RCC 7860 (cell line): ENCODE results near the gene HSD17B1.
"Not testable (repeated sequence)": the region's sequence is repeated elsewhere in the genome, so short reads cannot be mapped to it uniquely, and the experiment has no call there.

ENCODE experiments used
- DNase-seq: peaks from one replicate; pipeline ENCODE4 v3.0.0-alpha.2; 2015; ENCODE audit warnings: low spot score
- FAIRE-seq: peaks from 2 replicates; lab custom pipeline; 2012; peaks lifted over from hg19 to GRCh38; lab: Jason Lieb, UNC

HSD17B1 gene, protein sequence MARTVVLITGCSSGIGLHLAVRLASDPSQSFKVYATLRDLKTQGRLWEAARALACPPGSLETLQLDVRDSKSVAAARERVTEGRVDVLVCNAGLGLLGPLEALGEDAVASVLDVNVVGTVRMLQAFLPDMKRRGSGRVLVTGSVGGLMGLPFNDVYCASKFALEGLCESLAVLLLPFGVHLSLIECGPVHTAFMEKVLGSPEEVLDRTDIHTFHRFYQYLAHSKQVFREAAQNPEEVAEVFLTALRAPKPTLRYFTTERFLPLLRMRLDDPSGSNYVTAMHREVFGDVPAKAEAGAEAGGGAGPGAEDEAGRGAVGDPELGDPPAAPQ

GRCh38 chr17:42552736-42553135 is at the start of gene HSD17B1:
Gene HSD17B1, plus strand, starts transcription at chr17:42552923. Its CDS starts 11 bp downstream, at chr17:42552934.
- FAIRE-seq, DNase-seq: not testable (repeated sequence)

GRCh38 chr17:42502926-42503325 is 49.8 kb upstream of the HSD17B1 start:
- no peak for FAIRE-seq

GRCh38 chr17:42507671-42508070 is 45.1 kb upstream of the HSD17B1 start:
- FAIRE-seq = no peak
- no peak for DNase-seq

More at GRCh38 chr17:42502926-42503325, 49.8 kb upstream of the HSD17B1 start:
- no peak for DNase-seq

DNA sequence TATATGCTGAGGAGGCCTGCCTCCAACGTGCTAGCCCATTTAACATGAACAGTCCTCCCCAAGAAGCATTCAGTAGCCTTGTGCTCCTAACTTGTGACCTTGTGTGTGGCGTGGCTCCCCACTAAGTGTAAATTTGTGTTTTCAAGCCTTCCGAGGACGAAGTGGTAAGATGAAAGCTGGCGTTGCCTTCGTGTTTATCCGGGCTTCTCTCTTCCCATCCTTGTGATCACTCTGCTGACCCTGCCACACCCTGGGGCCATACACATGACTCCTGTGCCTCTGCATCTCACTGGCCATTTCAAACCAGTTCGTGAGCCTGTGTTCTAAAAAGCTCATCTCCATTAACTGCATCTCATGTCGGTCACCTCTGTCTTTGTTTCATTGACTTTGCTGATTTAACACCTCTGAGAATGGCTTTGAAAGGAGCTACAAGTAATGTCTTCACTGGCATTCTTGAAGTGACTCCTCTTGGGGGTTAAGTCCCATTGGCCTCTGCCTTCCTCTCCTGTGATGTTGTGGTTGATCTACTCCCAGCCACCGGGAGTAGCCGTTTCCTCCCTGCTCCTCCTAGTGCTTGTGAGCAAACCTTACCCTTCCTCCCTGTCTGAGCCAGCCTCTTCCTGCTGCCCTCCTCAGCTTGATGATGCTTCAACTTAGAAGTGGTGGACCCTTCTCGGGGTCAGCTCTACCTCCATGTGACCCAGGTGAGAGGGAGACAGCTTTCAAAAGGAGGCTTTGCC is 44.1 kb upstream of the HSD17B1 start:
- DNase-seq (no peak), FAIRE-seq (no peak)

- no peak for FAIRE-seq
Measured at GRCh38 chr17:42509409-42509808, 43.3 kb upstream of the HSD17B1 start.

DNA sequence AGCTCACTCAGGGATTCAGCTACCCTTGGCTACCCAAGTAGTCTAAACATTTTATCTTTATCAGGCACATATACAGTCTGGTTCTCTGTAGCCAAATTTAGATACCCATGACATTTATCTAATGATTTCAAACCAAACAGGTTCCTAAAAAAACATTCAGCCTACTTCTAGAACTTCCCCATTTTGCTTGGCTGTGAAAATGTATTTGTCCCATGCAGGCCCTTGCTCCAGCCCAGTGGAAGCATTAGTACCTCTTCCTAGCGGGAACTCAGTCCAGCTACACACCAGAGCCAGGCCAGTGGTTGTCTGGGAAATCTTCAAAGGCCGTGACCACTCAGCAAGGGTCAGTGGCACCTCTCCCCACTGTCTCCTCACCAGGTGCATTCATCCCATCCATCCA is 42.9 kb upstream of the HSD17B1 start:
- DNase-seq (no peak), FAIRE-seq (no peak)

More at GRCh38 chr17:42509409-42509808, 43.3 kb upstream of the HSD17B1 start:
- no peak for DNase-seq

GRCh38 chr17:42512246-42512645 is 40.5 kb upstream of the HSD17B1 start:
- FAIRE-seq (no peak), DNase-seq (no peak)

DNA sequence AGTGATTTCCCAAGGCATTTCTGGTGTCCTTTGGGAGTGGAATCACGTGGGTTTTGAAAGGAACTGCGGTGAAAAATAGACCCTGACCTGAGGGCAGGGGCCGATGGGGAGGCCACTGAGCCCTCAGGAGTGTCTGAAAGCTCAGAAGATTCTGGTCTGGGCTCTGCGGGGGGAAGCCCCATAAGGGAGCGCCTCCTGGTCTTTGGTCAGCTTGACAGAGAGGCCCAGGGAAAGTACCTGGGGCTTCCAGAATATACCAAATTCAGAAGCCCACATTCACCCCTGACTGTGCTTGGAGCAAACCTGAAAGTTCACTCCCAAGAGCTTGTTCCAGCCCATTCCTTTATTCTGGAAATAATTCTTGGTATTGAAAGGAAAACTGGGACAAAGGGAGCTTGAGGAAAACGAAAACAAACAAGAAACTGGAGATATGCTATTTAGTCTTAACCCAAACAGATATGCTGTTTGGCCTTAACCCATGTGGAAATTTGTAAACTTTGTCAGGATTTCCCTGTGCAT is 39.9 kb upstream of the HSD17B1 start:
- DNase-seq = no peak
- no peak for FAIRE-seq

GRCh38 chr17:42513686-42514085 is 39.0 kb upstream of the HSD17B1 start:
- DNase-seq (no peak), FAIRE-seq (no peak)

DNA sequence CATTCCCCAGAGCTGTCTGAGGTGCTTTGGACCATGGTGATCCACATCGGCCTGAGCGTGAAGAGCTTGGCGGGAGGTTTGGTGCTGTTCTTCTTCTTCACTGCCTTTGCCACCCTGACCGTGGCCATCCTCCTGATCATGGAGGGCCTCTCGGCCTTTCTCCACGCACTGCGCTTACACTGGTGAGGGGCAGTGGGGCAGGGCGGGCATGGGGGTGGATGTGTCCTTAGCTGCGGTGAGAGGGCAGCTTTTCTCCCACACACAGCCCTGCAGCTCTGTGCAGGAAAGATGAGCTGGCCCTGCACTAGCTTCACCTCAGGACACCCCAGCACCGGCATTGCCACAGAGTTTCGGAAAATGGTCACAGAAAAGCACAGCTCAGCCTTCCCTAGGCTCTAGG is 38.4 kb upstream of the HSD17B1 start:
- DNase-seq (no peak), FAIRE-seq (no peak)

- FAIRE-seq (no peak), DNase-seq (no peak)
Measured at GRCh38 chr17:42514867-42515266, 37.9 kb upstream of the HSD17B1 start.

- peak; percentile 73 for FAIRE-seq
- peak; percentile 87 for DNase-seq
Measured at GRCh38 chr17:42517516-42517915, 35.2 kb upstream of the HSD17B1 start.

DNA sequence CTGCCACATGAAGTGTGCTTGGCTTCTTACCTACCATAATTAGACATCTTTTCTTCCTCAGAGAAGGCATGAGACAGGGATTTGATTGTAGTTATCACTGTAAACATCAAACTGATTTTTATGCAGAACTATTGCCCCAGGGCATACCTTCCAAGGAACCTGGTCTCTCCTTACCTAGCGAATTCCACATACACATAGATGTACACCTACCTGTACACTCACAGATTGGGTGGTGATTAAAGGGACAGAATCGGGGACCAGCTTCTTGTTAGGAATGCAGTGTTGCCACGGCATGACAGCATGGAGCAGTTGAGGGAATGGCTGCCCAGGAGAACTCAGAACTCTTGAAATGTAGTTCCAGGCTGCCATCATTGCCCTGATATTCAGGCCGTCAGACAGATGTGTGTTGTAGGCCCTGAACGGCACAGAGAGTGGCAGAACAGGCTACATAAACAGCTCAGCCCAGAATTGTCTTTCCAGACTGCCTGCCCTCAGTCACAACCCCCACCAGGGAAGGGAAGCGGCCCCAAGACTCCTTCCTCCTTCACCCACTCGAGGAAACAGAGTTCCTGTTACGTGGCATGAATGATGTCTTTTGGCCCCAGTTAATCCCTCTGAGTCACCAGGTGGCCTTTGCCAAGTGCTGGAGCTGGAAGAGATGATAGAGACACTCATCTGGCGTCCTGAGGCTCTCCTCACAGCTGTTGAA is 34.5 kb upstream of the HSD17B1 start:
- FAIRE-seq (peak; percentile 80), DNase-seq (peak; percentile 94)

- peak; percentile 41 for DNase-seq
- no peak for FAIRE-seq
Measured at GRCh38 chr17:42518755-42519545, 33.8 kb upstream of the HSD17B1 start.

GRCh38 chr17:42519546-42520491 is 32.9 kb upstream of the HSD17B1 start:
- FAIRE-seq (peak; percentile 87), DNase-seq (peak; percentile 98)

GRCh38 chr17:42520540-42520951 is 32.2 kb upstream of the HSD17B1 start:
- DNase-seq = no peak
- no peak for FAIRE-seq

- FAIRE-seq (no peak), DNase-seq (peak; percentile 64)
Measured at GRCh38 chr17:42521036-42521435, 31.7 kb upstream of the HSD17B1 start.

DNA sequence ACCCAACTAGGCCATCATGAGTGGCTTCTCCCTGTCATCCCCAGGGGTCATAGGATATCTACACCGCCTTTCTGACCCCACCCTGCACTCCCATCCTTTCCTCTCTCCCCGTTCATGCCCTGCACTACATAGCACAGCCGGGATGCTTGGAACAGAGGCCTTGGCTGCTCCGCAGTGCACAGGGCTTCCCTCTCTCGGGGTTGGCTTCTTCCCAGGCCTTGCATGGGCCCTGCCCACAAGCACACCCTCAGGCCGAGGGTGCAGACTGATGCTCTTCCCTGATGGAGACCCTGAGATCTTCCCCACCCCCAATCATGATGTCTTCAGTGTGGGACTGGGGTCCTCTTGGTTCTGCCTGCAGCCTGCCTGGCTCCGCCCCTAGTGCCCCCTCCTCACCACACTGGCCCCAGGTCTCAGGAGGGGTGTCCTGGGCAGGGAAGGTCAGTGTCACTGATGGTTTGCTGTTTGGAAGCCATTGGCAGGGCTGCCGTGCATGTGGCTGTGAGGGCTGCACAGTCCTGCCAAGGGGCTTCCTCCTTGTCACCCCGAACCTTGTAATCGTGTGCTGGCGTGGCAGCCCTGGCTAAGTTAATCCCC is 31.0 kb upstream of the HSD17B1 start:
- FAIRE-seq (no peak), DNase-seq (no peak)

- no peak for FAIRE-seq
- DNase-seq = no peak
Measured at GRCh38 chr17:42522263-42522790, 30.4 kb upstream of the HSD17B1 start.
